RCC 7860 (cell line): ENCODE results near the gene DOK6.

ENCODE experiments used
- DNase-seq: peaks from one replicate; pipeline ENCODE4 v3.0.0-alpha.2; 2015; ENCODE audit warnings: low spot score
- FAIRE-seq: peaks from 2 replicates; lab custom pipeline; 2012; peaks lifted over from hg19 to GRCh38; lab: Jason Lieb, UNC

The DOK6 gene

GRCh38 chr18:69730664-69731063, 330.0 kb downstream of the DOK6 start:
- DNase-seq (no peak), FAIRE-seq (no peak)

DNA sequence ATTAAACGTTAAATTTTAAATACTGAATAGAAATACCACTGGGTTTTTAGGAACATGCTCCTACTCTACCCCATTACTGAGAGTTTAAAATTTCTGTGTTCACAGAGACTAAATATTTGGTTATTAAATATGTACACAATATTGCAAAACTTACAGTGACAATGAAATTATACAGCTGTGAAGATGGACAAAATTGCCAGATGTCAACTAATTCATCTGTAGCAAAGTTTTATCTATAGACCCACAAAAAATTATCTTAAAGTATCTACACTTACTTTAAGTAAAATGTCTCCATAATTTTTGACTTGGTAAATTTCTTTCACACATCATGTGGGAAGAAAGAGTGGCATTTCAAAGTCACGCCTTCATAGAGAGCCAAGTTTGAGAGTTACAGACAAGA, 333.8 kb downstream of the DOK6 start:
- no peak for DNase-seq
- FAIRE-seq, result no peak

- no peak for FAIRE-seq
Observed at GRCh38 chr18:69736730-69737129, 336.0 kb downstream of the DOK6 start.

DNA sequence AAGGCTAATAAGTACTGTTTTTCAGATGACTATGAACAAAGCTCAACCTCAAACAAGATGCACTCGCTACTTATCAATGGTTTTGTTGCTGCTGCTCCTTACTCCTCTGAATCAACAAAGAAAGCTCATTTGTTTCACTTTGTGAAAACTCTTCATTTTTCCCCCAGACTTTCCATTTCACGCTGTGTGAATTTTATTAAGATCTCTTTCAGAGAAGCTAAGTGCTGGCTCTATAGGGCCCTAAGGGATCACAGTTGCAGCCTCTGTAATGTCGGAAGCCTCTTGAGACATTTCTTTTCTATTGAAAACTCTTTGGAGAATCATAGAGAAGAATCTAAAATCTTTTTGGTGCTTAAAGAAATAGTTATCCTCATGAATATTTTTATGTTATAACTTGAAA, 337.2 kb downstream of the DOK6 start:
- no peak for DNase-seq

More at GRCh38 chr18:69736730-69737129, 336.0 kb downstream of the DOK6 start:
- DNase-seq, result no peak

DNA sequence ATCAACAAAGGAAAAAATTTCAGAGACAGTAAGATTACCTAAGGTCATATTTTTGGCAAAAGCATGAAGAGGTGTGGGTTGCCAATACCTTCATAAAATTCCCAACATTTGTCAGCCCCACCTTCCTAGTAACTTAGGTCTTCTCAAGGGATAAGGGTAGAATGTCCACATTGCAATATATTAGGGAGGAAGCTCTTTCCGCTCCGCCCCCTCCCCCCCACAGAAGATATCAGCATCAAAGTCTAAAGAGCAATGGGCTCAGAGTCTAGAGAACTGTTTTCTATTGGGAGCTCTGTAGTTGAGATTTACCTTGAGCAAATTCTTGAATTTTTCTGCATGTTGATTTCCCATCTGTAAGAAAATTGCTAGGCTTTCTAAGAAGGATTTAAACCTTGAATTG, 346.7 kb downstream of the DOK6 start:
- no peak for FAIRE-seq
- no peak for DNase-seq

More for the DNA sequence above, 337.2 kb downstream of the DOK6 start:
- no peak for FAIRE-seq

GRCh38 chr18:69752737-69753380, 352.2 kb downstream of the DOK6 start:
- FAIRE-seq, result no peak

GRCh38 chr18:69754108-69754507, 353.4 kb downstream of the DOK6 start:
- no peak for FAIRE-seq
- no peak for DNase-seq

More at GRCh38 chr18:69752737-69753380, 352.2 kb downstream of the DOK6 start:
- no peak for DNase-seq

DNA sequence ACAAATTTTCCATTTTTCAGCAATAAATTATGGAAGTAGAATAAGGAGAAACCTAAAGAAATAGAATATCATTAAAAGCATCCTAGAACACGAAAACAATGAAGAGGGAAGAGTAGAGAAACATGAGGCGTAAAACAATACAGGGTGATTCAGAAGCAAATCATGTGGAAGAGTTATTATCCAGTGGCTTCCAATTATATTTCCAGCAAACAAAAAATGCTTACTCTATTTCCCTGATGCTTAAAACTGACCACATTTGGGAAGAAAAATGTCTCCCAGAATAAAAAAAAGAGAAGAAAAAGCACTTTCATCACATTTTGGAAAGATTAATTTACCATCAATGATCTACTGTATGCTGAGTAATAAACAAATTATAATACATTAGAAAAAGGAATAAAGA, 354.4 kb downstream of the DOK6 start:
- FAIRE-seq (no peak), DNase-seq (no peak)

GRCh38 chr18:69755856-69756496, 355.3 kb downstream of the DOK6 start:
- FAIRE-seq (no peak), DNase-seq (no peak)

DNA sequence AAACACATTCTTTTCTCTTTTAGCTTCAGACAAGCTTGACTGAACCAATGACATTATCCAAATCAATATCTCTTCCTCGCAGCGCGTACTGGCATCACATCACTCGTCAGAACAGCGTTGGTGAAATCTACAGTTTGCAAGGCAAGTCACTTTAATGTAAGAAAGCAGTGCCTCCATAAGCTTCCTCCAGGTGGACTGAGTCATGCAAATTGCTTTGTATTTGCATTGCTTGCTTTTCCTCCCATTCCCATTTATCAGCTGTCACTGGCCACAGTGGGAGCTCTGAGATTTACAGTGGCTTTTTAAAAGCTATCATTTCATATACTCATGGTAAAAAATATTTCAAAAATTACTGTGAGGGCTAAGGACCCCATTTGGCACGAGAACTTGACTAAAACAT, 357.0 kb downstream of the DOK6 start:
- DNase-seq (no peak), FAIRE-seq (no peak)

- DNase-seq (no peak), FAIRE-seq (no peak)
Observed at GRCh38 chr18:69758458-69758857, 357.8 kb downstream of the DOK6 start.

DNA sequence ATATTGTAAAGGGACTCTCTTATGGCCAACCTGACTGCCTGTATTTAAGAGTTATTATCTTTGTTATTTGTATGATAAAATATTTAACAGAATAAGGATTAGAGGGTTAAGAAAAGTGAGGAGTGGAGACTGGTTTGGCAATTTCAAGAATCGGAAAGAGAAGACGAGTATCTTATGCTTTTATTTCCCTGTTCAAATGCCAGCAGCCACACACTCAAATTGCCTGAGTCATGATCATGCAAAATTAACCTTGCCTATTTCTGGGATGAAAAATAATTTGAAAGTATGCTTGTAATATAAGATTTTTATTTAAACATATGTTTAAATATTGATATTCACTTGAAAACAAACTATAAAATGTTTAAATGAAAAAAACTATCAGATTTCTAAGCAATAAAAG, 358.4 kb downstream of the DOK6 start:
- no peak for FAIRE-seq
- no peak for DNase-seq

DNA sequence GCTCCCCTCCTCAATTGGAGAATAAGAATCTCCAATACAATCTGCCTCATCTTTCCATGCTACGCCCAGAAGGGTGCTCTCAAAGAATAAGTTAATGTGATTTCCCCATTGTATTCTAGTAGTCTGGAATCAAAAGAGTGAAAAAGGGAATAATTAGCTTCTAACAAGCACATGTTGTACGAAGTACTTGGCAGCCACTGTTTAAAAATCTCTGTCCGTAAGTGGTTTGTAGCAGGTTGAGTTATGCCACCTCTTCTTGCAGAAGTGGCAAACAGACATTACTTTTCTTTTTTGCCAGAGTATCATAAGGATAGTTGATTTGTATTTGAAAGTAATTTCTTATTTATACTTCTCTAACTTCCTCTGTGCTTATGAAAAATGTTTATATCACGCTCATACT, 362.3 kb downstream of the DOK6 start:
- DNase-seq (no peak), FAIRE-seq (no peak)

- DNase-seq, result no peak
- no peak for FAIRE-seq
Observed at GRCh38 chr18:69763821-69764220, 363.1 kb downstream of the DOK6 start.

GRCh38 chr18:69770238-69770637, 369.6 kb downstream of the DOK6 start:
- FAIRE-seq (no peak), DNase-seq (no peak)

DNA sequence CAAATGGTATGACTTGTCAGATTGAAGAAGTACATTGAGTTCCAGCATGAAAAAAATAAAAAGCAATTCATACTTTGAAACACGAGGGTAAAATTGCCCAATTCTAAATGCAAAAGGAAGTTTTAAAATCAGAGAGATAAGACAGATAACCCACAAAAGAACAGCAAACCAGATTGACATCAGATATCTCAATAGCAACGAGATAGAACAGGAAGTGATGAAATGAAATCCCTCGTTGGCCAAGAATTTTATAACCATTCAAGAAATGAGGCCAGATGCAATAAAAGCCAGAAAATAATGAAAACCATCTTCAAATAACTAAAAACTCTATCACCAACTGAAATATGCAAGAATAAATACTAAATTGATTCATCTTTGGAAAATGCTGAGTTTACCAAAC, 374.1 kb downstream of the DOK6 start:
- no peak for DNase-seq
- no peak for FAIRE-seq

GRCh38 chr18:69777248-69777647, 376.6 kb downstream of the DOK6 start:
- DNase-seq (no peak), FAIRE-seq (no peak)

DNA sequence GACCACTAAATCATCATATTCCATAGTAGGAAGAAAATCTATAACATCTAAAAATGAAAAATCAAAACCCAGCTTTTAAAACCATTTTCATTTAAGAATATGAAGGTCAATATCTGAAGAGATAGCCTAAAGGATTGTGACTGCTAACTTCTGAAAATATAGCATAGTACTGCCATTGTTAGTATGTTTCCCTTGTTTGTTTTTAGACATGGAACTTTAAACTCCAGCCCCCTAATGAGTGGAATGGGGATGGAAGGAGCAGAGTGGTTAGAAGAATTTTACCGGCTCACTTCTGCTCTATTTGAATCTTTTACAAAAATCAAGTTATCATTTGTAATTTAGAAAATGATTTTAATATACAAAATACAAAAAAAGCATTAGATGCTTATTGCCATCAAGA, 378.0 kb downstream of the DOK6 start:
- no peak for FAIRE-seq

DNA sequence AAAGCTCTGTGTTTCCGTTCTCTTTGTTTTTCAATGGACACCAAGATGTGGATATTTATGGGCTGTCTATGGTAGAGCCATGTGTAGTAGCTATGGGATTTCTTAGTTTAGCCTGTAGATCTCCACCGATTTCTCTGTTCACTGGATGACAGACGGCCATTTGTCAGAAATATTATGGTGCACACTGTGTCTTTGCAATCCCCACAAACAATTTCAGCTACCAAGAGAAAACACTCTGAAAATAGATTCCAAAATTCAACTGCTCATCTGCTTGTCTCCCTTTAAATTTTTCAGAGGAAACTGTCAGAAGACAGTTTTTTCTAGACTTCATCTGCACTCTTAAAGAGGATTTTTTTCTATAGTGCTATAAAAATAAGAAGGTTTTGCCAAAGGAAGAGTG, 380.2 kb downstream of the DOK6 start:
- DNase-seq (no peak), FAIRE-seq (no peak)

More for the DNA sequence above, 378.0 kb downstream of the DOK6 start:
- no peak for DNase-seq

GRCh38 chr18:69784815-69785214, 384.1 kb downstream of the DOK6 start:
- no peak for FAIRE-seq

GRCh38 chr18:69785466-69785865, 384.8 kb downstream of the DOK6 start:
- DNase-seq (no peak), FAIRE-seq (no peak)

More at GRCh38 chr18:69784815-69785214, 384.1 kb downstream of the DOK6 start:
- DNase-seq, result no peak

GRCh38 chr18:69786427-69786826, 385.7 kb downstream of the DOK6 start:
- no peak for FAIRE-seq
- no peak for DNase-seq
